ENCODE measurements around the gene GPC6.

GRCh38 chr13:94177041-94177440, 950.4 kb downstream of the GPC6 start:
- TF ChIP-seq EZH2 (IDR thresholded peaks at IDR 0.05; ENCODE audit: insufficient read depth, poor library complexity, severe bottlenecking): no peak
- no peak for TF ChIP-seq EZH2phosphoT487 (IDR thresholded peaks at IDR 0.05; ENCODE audit: insufficient read depth, low read depth)

All from GM23248 (cell line).